ENCODE measurements around the gene VAPA.
A peak's percentile ranks its signal among the peaks of the same experiment; 100 is the strongest.

Gene VAPA

GRCh38 chr18:9913526-9914333 is at the start of gene VAPA:
Gene VAPA, plus strand, starts transcription at chr18:9914016. Its CDS starts 241 bp downstream, at chr18:9914257.
- DNase-seq (ENCODE audit: low spot score), result peak; percentile 97

DNA sequence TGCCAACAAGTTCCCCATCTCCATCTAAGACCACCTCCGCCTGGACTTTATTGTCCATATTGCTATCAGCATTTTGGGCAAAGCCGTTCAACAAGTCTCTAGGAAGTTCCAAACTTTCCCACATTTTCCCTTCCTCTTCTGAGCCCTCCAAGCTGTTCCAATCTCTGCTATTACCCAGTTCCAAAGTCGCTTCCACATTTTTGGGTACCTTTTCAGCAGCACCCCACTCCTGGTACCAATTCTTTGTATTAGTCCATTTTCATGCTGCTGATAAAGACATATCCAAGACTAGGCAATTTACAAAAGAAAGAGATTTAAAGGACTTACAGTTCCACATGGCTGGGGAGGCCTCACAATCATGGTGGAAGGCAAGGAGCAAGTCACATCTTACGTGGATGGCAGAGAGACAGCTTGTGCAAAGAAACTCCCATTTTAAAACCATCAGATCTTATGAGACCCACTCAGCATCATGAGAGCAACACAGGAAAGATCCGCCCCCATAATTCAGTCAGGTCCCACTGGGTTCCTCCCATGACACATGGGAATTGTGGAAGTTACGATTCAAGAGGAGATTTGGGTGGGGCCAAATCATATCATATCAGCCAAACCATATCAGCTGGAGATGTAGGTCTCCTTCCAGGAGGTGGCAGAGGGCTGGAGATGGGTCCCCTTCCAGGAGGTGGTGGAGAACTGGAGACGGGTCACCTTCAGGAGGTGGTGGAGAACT is 47.9 kb upstream of the VAPA start:
- DNase-seq (ENCODE audit: low spot score), result no peak

DNA sequence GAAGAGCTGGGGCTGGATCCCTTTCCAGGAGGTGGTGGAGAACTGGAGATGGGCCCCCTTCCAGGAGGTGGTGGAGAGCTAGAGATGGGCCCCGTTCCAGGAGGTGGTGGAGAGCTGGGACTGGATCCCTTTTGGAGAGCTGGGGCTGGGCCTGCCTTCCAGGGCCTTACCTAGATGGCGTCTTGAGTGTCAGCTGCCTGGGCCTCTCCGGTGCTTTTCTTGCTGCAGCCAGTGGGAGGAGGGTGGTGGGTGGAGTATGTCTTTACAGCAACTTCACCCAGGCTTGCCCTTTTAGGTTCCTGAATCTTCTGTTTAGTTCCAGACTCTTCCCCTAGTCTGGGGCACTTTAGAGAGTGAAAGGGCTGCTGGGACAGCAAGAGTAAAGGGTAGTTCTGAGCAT is 47.2 kb upstream of the VAPA start:
- DNase-seq (ENCODE audit: low spot score), result no peak

DNA sequence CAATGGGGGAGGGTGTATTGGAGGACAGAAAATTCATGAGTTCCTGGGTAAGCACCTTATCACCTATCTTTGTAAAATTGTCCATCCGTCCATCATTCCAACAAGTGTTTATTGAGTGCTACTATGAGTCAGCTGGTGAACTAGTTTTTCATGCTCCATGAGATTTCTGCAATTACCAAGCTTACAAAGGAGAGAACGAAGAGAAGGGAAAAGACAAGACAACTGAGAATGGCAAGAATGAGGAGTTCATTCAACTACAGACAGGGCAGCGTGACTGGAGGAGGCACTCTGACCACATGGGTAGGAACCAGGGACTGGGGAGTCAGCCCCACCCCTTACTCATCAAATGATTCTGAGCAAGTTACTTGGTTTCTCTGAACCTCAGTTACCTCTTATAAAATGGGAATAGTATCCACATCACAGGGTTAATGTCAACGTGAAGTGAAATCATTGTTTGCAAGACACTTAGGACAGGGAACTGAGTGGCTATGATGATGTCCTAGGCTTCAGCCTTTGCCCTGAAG is 46.7 kb upstream of the VAPA start:
- no peak for DNase-seq (ENCODE audit: low spot score)

- DNase-seq (ENCODE audit: low spot score), result no peak
Measured at GRCh38 chr18:9868857-9869714, 44.7 kb upstream of the VAPA start.

- no peak for DNase-seq (ENCODE audit: low spot score)
Measured at GRCh38 chr18:9869715-9870430, 43.9 kb upstream of the VAPA start.

DNA sequence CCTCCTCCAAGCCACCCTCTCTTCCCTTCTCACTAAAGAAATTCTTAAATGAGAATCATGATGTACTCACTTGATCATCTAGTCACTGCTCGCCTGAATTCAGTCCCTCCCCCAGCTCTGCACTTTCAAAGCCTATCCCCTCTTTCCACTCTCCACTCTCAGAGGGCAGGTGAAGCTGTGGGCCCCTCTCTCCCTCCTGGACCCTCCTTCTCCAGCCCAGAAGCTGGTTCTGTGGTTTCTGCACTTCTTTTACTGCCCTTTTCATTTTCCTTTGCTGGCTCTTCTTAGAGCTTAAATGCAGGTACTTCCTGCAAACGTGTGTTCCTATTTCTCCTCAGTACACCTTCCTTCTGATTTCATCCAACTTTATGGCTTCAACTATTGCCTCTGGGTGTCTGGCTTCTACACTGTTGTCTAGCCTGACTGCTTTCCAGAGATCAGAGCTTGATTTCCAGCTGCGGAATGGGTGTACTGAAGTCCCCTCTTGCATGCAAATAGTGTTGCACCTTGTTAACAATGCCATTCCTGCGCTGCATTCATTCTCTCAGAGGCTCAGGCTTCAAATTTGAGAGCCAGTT is 43.3 kb upstream of the VAPA start:
- no peak for DNase-seq (ENCODE audit: low spot score)

- no peak for DNase-seq (ENCODE audit: low spot score)
Measured at GRCh38 chr18:9871244-9871746, 42.5 kb upstream of the VAPA start.

GRCh38 chr18:9872823-9873222 is 41.0 kb upstream of the VAPA start:
- no peak for DNase-seq (ENCODE audit: low spot score)

- DNase-seq (ENCODE audit: low spot score), result no peak
Measured at GRCh38 chr18:9874728-9875127, 39.1 kb upstream of the VAPA start.

DNA sequence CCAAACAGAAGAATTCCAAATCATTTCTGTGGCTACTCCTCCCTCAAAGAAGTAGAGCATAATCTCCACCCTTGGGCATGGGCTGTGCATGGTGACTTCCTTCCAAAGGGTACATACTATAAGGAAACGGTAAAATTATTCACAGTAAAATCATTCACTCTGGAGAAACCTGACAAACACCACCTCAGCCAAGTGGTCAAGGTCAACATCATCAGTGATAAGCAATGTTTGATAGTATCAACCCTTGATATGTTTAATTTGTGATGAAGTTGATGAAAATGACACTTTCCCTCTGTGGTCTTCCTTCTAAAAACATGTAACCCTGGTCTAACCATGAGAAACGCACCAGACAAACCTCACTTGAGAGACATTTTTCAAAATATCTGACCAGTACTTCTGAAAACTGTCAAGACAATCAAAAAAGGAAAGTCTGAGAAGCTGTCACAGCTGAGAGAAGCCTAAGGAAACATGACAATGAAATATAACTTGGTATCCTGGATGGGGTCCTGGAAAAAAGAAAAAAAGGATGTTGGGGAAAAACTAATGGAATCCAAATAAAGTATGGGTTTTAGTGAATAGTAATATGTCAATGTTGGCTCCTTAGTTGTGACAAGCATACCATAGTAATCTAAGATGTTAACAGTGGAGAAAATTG is 37.5 kb upstream of the VAPA start:
- no peak for DNase-seq (ENCODE audit: low spot score)

DNA sequence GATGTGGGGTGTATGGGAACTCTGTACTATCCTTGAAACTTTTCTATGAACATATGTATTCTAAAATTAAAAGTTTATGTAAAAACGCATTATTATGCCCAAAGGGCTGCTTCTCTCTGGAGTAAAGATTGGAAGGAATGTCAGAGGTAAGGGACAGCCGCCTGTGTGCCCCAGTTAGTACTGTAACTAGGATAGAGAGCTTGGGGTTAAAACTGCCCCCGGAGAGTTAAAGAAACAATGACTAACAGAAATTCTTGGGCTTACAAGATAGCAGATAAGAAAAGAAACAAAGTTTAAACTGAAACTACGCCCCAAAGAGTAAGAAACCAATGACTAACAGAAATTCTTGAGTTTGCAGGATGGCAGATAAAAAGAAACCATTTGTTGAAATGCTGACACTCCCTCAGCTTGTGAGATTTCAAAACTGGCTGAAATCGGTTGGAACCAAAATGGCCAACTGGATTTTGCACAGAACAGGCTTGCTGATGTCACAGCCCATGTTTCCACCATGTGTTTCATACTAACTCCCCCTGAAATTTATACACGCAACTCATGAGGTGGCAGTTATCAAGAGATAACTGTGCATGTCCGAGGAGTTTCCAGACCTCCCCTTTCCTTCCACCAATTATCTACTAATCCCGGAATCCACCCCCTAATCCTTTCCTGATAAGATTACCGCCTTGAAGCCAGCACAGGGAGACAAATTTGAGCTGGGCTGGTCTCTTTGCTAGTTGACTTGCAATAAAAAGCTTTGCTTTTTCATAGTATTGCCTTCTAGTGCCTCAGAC is 36.8 kb upstream of the VAPA start:
- DNase-seq (ENCODE audit: low spot score), result no peak

GRCh38 chr18:9877655-9878014 is 36.2 kb upstream of the VAPA start:
- no peak for DNase-seq (ENCODE audit: low spot score)

GRCh38 chr18:9878095-9878494 is 35.7 kb upstream of the VAPA start:
- DNase-seq (ENCODE audit: low spot score), result no peak

- no peak for DNase-seq (ENCODE audit: low spot score)
Measured at GRCh38 chr18:9878783-9879242, 35.0 kb upstream of the VAPA start.

GRCh38 chr18:9884090-9884489 is 29.7 kb upstream of the VAPA start:
- DNase-seq (ENCODE audit: low spot score), result no peak

DNA sequence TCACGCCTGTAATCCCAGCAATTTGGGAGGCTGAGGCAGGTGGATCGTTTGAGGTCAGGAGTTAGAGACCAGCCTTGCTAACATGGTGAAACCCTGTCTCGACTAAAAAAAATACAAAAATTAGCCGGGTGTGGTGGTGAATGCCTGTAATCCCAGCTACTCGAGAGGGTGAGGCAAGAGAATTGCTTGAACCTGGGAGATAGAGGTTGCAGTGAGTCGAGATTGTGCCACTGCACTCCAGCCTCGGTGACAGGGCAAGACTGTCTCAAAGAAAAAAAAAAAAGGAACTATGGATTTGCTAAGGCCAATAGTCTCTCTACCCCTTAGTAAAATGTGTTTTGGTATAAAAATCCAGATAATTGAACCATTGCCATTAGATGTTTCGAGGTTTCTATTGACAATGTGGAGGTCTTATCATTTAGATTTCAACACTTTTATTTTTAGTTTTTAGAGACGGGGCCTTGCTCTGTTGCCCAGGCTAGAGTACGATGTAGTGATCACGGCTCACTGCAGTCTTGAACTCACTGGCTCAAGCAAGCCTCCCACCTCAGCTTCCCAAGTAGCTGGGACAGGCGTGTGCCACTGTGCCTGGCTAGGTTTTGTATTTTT is 29.2 kb upstream of the VAPA start:
- DNase-seq (ENCODE audit: low spot score), result no peak

- no peak for DNase-seq (ENCODE audit: low spot score)
Measured at GRCh38 chr18:9885170-9886004, 28.4 kb upstream of the VAPA start, which contains the start of gene TXNDC2. Gene TXNDC2, plus strand, starts transcription at chr18:9885973. Its CDS starts 708 bp downstream, at chr18:9886681.
